HG03457 (cell line): ENCODE results near the gene CBX2.

ENCODE experiments used
- ATAC-seq: cut with Tn5 transposase; IDR thresholded peaks from one replicate; pipeline ENCODE4 v1.9.1; 2021; ENCODE audit warnings: moderate number of reproducible peaks; ENCODE audit not compliant: unreplicated experiment

The CBX2 gene

GRCh38 chr17:79799174-79799537 lies 21.2 kb downstream of the CBX2 start:
- no peak for ATAC-seq

DNA sequence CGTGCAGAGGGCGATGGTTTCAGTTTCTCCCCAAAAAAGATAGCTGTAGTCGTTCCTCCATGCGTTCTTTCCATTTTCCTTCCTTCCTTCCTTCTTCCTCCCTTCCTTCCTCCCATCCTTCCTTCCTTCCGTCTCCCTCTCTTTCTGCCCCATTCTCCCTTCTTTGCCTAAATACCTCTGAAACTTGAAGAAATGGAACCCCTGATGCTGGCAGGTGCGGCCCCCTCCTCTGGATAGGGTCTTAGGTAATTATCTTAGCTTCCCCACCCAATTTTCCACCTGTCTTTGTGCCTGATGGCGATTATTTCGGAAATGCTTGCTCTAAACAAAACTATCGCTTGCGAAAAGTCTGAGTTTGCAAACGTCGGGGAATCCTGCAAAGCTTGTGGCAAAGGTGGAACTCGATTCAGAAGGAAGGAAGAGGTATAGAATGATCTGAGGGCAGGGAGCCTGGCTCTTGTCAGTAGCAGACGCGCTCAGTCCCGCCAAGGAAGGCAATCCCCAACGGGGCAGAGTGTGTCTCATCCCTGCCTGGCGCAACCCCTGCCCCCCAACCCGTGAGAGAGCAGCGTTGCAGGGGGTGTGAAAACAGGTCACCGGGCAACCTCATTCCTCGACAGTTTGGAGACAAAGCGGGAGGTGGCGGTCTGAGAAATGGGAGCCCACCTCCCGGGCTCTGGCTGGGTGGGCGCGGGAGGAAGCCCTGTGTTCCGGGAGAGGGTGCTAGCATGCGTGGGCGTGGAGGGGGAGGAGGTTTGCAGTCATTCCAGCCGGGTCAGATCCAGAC lies 21.8 kb downstream of the CBX2 start:
- no peak for ATAC-seq

- ATAC-seq: no peak
Measured at GRCh38 chr17:79800325-79801155, 22.6 kb downstream of the CBX2 start.

GRCh38 chr17:79801156-79802038 lies 23.4 kb downstream of the CBX2 start:
- no peak for ATAC-seq

- no peak for ATAC-seq
Measured at GRCh38 chr17:79802039-79802735, 24.2 kb downstream of the CBX2 start.

GRCh38 chr17:79802736-79803420 lies 24.9 kb downstream of the CBX2 start:
- no peak for ATAC-seq

DNA sequence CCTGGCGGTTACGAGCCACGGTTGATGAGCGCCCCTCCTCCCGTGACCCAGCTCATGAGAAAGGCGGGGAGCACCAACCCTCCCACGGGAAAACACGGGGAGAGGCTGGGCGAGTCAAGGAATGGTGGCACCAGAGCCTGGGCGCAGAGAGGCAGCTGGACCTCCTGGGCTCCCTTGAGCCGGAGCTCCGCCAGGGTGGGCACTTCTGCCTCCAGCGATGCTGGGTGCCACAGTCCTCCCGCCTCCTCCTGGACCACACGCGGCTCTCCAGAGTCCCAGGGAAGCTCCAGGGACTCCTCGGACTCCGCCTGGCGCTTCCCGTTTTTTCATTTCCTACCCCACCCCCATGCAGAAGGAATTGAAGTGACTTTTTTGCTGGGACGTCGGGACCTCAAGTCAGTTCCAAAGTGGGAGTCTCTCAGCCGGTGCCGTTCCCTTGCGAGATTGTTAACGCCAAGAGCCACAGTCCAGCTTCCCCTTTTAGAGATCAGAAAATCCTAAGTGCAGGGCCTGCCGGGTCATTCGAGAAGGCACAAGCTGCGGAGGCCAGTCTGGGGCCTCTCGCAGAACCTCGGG lies 25.6 kb downstream of the CBX2 start:
- no peak for ATAC-seq

GRCh38 chr17:79803997-79804855 lies 26.3 kb downstream of the CBX2 start:
- no peak for ATAC-seq

GRCh38 chr17:79804856-79805696 lies 27.1 kb downstream of the CBX2 start:
- no peak for ATAC-seq

DNA sequence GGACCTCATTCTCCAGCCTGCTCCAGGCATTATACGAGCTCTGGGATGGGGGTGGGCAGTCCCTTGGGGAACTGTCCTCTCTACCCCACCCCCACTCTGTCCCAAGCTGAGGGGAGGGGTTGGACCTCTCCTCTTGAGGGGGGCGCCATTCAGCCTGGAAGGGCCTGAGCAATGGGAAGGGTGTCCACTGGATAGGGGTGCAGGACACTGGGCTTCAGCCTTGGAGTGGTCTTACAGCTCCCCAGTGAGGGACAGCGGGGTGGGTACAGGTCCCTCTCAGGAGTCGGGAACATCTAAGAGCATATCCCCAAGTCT lies 28.5 kb downstream of the CBX2 start:
- ATAC-seq: no peak

GRCh38 chr17:79806863-79807720 lies 29.1 kb downstream of the CBX2 start:
- ATAC-seq: no peak

GRCh38 chr17:79808763-79809529 lies 31.0 kb downstream of the CBX2 start:
- ATAC-seq: no peak

DNA sequence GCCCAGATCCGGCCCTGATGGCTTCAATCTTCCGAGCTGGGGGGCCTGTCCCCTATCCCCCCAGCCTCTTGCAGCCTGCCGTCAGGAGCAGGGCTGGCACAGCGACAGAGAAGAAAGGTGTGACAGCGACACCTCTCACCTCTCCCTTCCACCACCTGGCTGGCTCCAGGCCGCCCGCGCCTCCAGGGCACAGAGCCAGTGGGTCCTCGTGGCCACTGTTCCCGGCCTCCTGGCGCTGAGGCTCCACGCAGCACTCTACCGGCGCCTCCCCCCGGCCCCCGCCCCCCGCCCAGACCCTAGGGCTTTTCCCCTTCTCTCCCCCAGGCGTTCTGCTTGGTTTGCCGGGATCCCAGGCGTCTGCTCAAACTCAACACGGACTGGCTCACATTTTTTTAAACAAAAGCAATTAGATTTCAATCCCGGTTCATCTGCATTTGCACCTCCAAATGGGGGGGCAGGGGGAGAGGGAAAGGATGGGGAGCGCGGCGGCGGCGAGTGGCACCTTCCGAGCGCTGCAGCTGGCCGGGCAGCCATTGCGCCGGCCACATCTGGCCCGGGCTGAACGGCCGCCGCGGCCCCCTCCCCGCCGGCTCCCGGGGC lies 31.7 kb downstream of the CBX2 start:
- no peak for ATAC-seq

DNA sequence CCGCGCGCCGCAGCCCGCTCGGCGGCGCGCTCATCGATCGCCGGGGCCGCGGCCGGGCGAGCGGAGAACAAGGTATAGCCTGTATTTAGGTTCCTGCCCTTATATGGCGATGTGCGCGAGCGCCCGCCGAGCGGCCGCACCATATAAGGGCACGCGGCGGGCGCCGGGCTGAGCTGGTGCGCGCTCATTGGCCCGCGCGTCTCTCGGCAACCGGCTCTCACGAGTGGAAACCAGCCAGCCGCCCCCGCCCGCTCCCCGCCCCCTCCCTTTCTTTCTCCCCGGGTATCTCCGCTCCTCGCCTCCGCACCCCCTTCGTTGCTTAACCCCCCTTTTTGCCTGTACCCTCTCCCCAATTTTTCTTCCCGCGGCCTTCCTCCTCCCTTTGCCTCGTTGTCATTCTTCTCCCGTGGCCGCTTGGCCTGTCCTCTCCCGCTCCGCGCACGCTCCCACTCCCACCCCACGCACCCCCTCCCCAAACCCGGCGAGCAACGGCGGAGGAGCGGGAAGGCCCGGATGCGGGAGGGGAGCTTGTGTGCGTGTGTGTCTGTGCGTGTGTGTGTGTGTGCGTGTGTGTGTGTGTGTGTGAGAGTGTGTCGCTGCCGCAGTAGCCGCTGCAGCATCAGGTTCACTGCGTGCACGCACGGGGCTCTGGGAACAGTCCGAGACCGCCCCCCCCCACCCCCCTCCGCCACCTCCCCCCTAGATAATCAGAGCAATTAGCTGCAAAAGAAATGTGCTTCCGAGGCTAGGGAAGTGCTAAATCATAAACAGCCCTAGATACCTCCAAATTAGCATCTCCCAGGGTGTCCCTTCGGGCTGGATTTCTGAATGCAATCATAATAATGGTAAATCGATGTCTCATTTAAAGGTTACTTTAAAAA lies 32.4 kb downstream of the CBX2 start:
- no peak for ATAC-seq
